SK-N-SH (cell line): ENCODE data around the gene HAUS8. TPM values are rescaled to one million over a fixed set of nuclear protein-coding genes. Genes with fewer than 3 reads are reported as not detected.

Experiments
- CTCF ChIA-PET: fragments of 300-600, 350-600 bp; formaldehyde crosslinking; extraction: SDS; loops from one replicate; lab custom pipeline; 2021; lab: Yijun Ruan, JAX
- POLR2A ChIA-PET: fragments of 350-600 bp; sonication (Branson Sonifier 250); formaldehyde crosslinking; extraction: SDS; loops from one replicate; lab custom pipeline; 2020; ENCODE audit warnings: antibody characterized with exemption, inconsistent platforms; lab: Yijun Ruan, JAX
- DNase-seq: peaks from one replicate; pipeline ENCODE4 v3.0.0; 2012
- H2AFZ ChIP-seq: fragments of 200-600 bp; sonication (generic); 2 replicates; pipeline ENCODE4 v1.8.1; 2016; ENCODE audit warnings: antibody characterized with exemption, mild to moderate bottlenecking, low read depth
- H3F3A ChIP-seq: fragments of 200-600 bp; sonication (generic); replicated peaks from 2 replicates; pipeline ENCODE3; 2016; ENCODE audit warnings: antibody characterized with exemption, mild to moderate bottlenecking; ENCODE audit not compliant: insufficient read depth
- H3K27ac ChIP-seq, 2 experiments: fragments of 200-500 bp in 1 of 2; fragments of 200-600 bp in 1 of 2; sonication (Bioruptor generic) in 1 of 2; sonication (generic), shearing (Covaris generic) in 1 of 2; 2 replicates each; pipeline versions ENCODE4 v1.5.1 to v1.6.1; 2014 to 2016; ENCODE audit warnings: low read depth in 2 of 2, inconsistent platforms in 1 of 2, low read length in 1 of 2, mild to moderate bottlenecking in 1 of 2, mixed read lengths in 1 of 2
- H3K27me3 ChIP-seq: fragments of 200-600 bp; sonication (generic), shearing (Covaris generic); 2 replicates; pipeline ENCODE4 v1.6.1; 2016; ENCODE audit warnings: mixed run types; ENCODE audit not compliant: insufficient read depth
- H3K36me3 ChIP-seq, 2 experiments: fragments of 200-500 bp in 1 of 2; fragments of 200-600 bp in 1 of 2; sonication (Bioruptor generic) in 1 of 2; sonication (generic) in 1 of 2; replicated peaks in 1 of 2; 2 replicates each; pipeline versions ENCODE3 to v1.5.1; 2014 to 2016; ENCODE audit warnings: low read length in 1 of 2, mild to moderate bottlenecking in 1 of 2; ENCODE audit not compliant: insufficient read depth in 2 of 2, control insufficient read depth in 1 of 2
- H3K4me1 ChIP-seq, 2 experiments: fragments of 200-500 bp in 1 of 2; fragments of 200-600 bp in 1 of 2; sonication (Bioruptor generic) in 1 of 2; sonication (generic), shearing (Covaris generic) in 1 of 2; 2 replicates each; pipeline versions ENCODE4 v1.5.1 to v1.6.1; 2014 to 2016; ENCODE audit warnings: low read depth in 1 of 2, low read length in 1 of 2, mixed run types in 1 of 2; ENCODE audit not compliant: insufficient read depth in 2 of 2, control insufficient read depth in 1 of 2
- H3K4me2 ChIP-seq: fragments of 200-600 bp; sonication (generic), shearing (Covaris generic); 2 replicates; pipeline ENCODE4 v1.6.1; 2017; ENCODE audit warnings: mixed run types
- H3K4me3 ChIP-seq, 2 experiments: fragments of 200-500 bp in 1 of 2; fragments of 200-600 bp in 1 of 2; sonication (Bioruptor generic) in 1 of 2; sonication (generic), shearing (Covaris generic) in 1 of 2; 2 replicates each; pipeline versions ENCODE4 v1.5.1 to v1.8.1; 2014 to 2016; ENCODE audit warnings: low read depth in 2 of 2, inconsistent platforms in 1 of 2, low read length in 1 of 2, mild to moderate bottlenecking in 1 of 2, mixed read lengths in 1 of 2, moderate library complexity in 1 of 2
- H3K79me2 ChIP-seq: fragments of 200-600 bp; sonication (generic); 2 replicates; pipeline ENCODE4 v1.8.1; 2017; ENCODE audit warnings: mild to moderate bottlenecking; ENCODE audit not compliant: insufficient read depth
- H3K9ac ChIP-seq: fragments of 200-600 bp; sonication (generic); 2 replicates; pipeline ENCODE4 v1.6.1; 2017; ENCODE audit warnings: mixed run types
- H3K9me2 ChIP-seq: fragments of 200-600 bp; sonication (generic); 2 replicates; pipeline ENCODE4 v1.6.1; 2017; ENCODE audit warnings: mixed run types
- H3K9me3 ChIP-seq: fragments of 200-600 bp; sonication (generic); 2 replicates; pipeline ENCODE4 v1.6.1; 2017; ENCODE audit warnings: mixed run types, mild to moderate bottlenecking, moderate library complexity
- H4K20me1 ChIP-seq: fragments of 200-600 bp; sonication (generic); 2 replicates; pipeline ENCODE4 v1.6.1; 2017; ENCODE audit warnings: mild to moderate bottlenecking, mixed run types; ENCODE audit not compliant: insufficient read depth
- ELF1 ChIP-seq: IDR thresholded peaks from 2 replicates; pipeline ENCODE4 v1.4.0; 2012
- FOSL2 ChIP-seq: IDR thresholded peaks from 2 replicates; pipeline ENCODE4 v1.4.0; 2012; ENCODE audit warnings: low read depth, mild to moderate bottlenecking, moderate library complexity, borderline replicate concordance
- FOXM1 ChIP-seq: IDR thresholded peaks from 2 replicates; pipeline ENCODE4 v1.4.0; 2012; ENCODE audit warnings: low read depth, mild to moderate bottlenecking
- GATA2 ChIP-seq: sonication (generic); formaldehyde crosslinking; IDR thresholded peaks from 2 replicates; pipeline ENCODE4 v1.5.0; 2020; ENCODE audit warnings: mild to moderate bottlenecking, missing genetic modification reagents
- JUND ChIP-seq: IDR thresholded peaks from 2 replicates; pipeline ENCODE4 v1.4.0; 2012
- MEF2A ChIP-seq: IDR thresholded peaks from 2 replicates; pipeline ENCODE4 v1.4.0; 2012; ENCODE audit warnings: low read depth, borderline replicate concordance
- NFIC ChIP-seq: IDR thresholded peaks from 2 replicates; pipeline ENCODE4 v1.4.0; 2012; ENCODE audit warnings: borderline replicate concordance
- POLR2AphosphoS5 ChIP-seq: IDR thresholded peaks from 2 replicates; pipeline ENCODE4 v1.6.1; 2012; ENCODE audit warnings: low read depth, low read length
- RAD21 ChIP-seq: IDR thresholded peaks from 2 replicates; pipeline ENCODE4 v1.6.1; 2012; ENCODE audit warnings: mild to moderate bottlenecking, low read length
- RCOR1 ChIP-seq: fragments of 150-350 bp; IDR thresholded peaks from 2 replicates; pipeline ENCODE4 v1.6.1; 2017; ENCODE audit warnings: antibody characterized with exemption, low read length
- RFX5 ChIP-seq: IDR thresholded peaks from 2 replicates; pipeline ENCODE4 v1.6.1; 2012; ENCODE audit warnings: mild to moderate bottlenecking, improper control_type of control experiment, low read length
- TAF1 ChIP-seq: IDR thresholded peaks from 2 replicates; pipeline ENCODE4 v1.6.1; 2012; ENCODE audit warnings: low read depth, mild to moderate bottlenecking, low read length, moderate library complexity, borderline replicate concordance
- TCF12 ChIP-seq: IDR thresholded peaks from 2 replicates; pipeline ENCODE4 v1.4.0; 2012
- TEAD4 ChIP-seq: IDR thresholded peaks from 2 replicates; pipeline ENCODE4 v1.4.0; 2012; ENCODE audit warnings: mild to moderate bottlenecking, borderline replicate concordance; ENCODE audit not compliant: insufficient read depth
- WGBS: methylation state at CpG from one replicate; pipeline ENCODE4 v1.1.6; 2017; ENCODE audit warnings: low lambda C conversion rate; 5-methylcytosine and 5-hydroxymethylcytosine counted together
- polyA plus RNA-seq, 3 experiments: library from polyadenylated mRNA; depleted of rRNA; stranded (reverse); fragments of >200 nt; gene quantifications; 2 replicates each; pipeline ENCODE4 v1.2.3, GENCODE V29; 2012
- TF ChIP-seq, protein P1 (sequence below): IDR thresholded peaks from 2 replicates; pipeline ENCODE4 v1.4.0; 2012; ENCODE audit warnings: low read depth, borderline replicate concordance
- TF ChIP-seq, protein P2 (sequence below): IDR thresholded peaks from 2 replicates; pipeline ENCODE4 v1.4.0; 2012; ENCODE audit warnings: low read depth

Gene HAUS8
- polyA plus RNA-seq, 1 of the 3 experiments (the other 2 are of a cell fraction) = 9.6 TPM

DNA sequence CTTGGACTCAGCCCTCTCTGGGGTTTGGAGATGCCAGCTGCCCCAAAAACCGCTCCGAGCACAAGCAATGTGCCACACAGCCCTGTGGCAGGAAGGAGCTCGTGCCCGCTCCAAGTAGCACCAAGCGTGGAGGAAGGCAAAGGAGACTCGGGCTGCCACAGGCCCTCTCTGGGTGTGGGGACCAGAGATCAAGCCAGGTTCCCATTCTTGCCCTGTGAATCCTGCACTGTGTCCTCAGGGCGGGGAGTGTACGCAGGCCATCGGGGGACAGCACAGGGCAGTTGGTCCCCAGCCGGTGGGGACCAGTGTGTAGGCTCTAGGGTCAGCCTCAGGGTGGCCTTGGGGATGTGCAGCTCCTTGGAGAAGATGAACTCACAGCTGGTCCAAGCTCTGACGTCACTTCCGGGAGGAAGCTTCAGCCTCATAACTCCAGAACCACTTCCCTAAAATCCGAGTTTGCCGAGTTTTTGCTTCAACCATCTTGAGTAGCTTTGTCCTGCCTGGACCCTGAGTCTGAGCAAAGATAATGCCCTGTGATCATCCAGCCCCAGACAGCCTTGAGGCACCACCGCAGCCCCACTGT lies 39.3 kb downstream of the HAUS8 start:
- H3K36me3 ChIP-seq = no peaks in the 10 kb centered on the region
- H3K4me1 ChIP-seq = no peaks in the 10 kb centered on the region
- TF ChIP-seq ELF1 = no peak
- WGBS = 54% methylated on average over 8 of the region's 15 CpGs
- no peaks in the 10 kb centered on the region for H3K9me3 ChIP-seq
- H3F3A ChIP-seq = no peaks in the 10 kb centered on the region
- DNase-seq = no peak
- no peaks in the 10 kb centered on the region for H3K27me3 ChIP-seq
- no peak overlapping the region for H2AFZ ChIP-seq
- no peak overlapping the region for H3K4me3 ChIP-seq
- H3K4me2 ChIP-seq = no peak overlapping the region
- no peaks in the 10 kb centered on the region for H3K79me2 ChIP-seq
- H3K9ac ChIP-seq = no peak overlapping the region
- no peak overlapping the region for H3K27ac ChIP-seq
- ChIA-PET CTCF (no interaction called here), POLR2A (no interaction called here)
- no peaks in the 10 kb centered on the region for H3K9me2 ChIP-seq
- no peaks in the 10 kb centered on the region for H4K20me1 ChIP-seq

DNA sequence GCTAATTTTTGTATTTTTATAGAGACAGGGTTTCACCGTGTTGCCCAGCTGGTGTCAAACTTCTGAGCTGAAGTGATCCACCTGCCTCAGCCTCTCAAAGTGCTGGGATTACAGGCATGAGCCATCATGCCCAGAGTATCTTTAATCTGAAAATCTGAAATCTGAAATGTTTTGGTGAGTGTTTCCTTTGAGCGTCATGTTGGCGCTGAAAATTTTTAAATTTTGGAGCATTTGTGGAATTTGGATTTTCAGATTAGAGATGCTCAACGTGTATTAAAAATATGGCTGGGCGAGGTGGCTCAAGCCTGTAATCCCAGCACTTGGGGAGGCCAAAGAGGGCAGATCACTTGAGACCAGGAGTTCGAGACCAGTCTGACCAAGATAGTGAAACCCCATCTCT lies 43.5 kb downstream of the HAUS8 start:
- DNase-seq = no peak
- Histone ChIP-seq H3K36me3 (no peaks in the 10 kb centered on the region), H3K9me3 (no peaks in the 10 kb centered on the region), H3K27ac (no peak overlapping the region), H4K20me1 (no peaks in the 10 kb centered on the region), H3K9ac (no peak overlapping the region), H2AFZ (no peak overlapping the region), H3K9me2 (no peaks in the 10 kb centered on the region), H3K79me2 (no peaks in the 10 kb centered on the region), H3K4me3 (no peak overlapping the region), H3K4me1 (no peaks in the 10 kb centered on the region), H3F3A (no peaks in the 10 kb centered on the region), H3K4me2 (no peak overlapping the region), H3K27me3 (peaks cover 18% of the 10 kb centered on the region)
- POLR2A ChIA-PET = no interaction called here
- 44% methylated on average over 6 of the region's 6 CpGs for WGBS
- CTCF ChIA-PET = no interaction called here
- TF ChIP-seq TEAD4 = no peak
- no peak for TF ChIP-seq MEF2A
- TF ChIP-seq JUND = no peak
- TF ChIP-seq TCF12 = no peak
- no peak for TF ChIP-seq NFIC
- no peak for TF ChIP-seq RCOR1
- TF ChIP-seq FOSL2 = no peak
- TF ChIP-seq RFX5 = no peak
- no peak for TF ChIP-seq RAD21
- TF ChIP-seq GATA2 (CRISPR knock-in tag) = no peak
- TF ChIP-seq, protein P1, sequence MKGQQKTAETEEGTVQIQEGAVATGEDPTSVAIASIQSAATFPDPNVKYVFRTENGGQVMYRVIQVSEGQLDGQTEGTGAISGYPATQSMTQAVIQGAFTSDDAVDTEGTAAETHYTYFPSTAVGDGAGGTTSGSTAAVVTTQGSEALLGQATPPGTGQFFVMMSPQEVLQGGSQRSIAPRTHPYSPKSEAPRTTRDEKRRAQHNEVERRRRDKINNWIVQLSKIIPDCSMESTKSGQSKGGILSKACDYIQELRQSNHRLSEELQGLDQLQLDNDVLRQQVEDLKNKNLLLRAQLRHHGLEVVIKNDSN = no peak
- no peak for TF ChIP-seq FOXM1
- TF ChIP-seq, protein P2, sequence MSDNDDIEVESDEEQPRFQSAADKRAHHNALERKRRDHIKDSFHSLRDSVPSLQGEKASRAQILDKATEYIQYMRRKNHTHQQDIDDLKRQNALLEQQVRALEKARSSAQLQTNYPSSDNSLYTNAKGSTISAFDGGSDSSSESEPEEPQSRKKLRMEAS = no peak
- TF ChIP-seq ELF1 = no peak
- no peak for TF ChIP-seq TAF1
- no peak for TF ChIP-seq POLR2AphosphoS5
